IMR-90 (cell line): ENCODE data around the gene HADH. TPM values are rescaled to one million over a fixed set of nuclear protein-coding genes. Genes with fewer than 3 reads are reported as not detected.
A peak's percentile ranks its signal among the peaks of the same experiment; 100 is the strongest.

ENCODE experiments used
- ATAC-seq: fragments of 200-7000 bp; cut with Tn5 transposase; 2 replicates; pipeline ENCODE4 v1.9.1; 2020; ENCODE audit warnings: low read depth, mild to moderate bottlenecking, moderate library complexity
- BruUV-seq: library from RNA; stranded (reverse); fragments of 400-500 nt; replicated peaks from 2 replicates; lab custom pipeline; 2021; lab: Mats Ljungman, UMichigan
- CTCF ChIA-PET: fragments of 300-600 bp; formaldehyde crosslinking; extraction: SDS; loops from one replicate; lab custom pipeline; 2021; ENCODE audit warnings: antibody characterized with exemption; lab: Yijun Ruan, JAX
- POLR2A ChIA-PET: fragments of 300-600 bp; sonication (Branson Sonifier 250); formaldehyde crosslinking; loops from one replicate; lab custom pipeline; 2022; ENCODE audit warnings: antibody characterized with exemption; ENCODE audit not compliant: unreplicated experiment; lab: Charles Lee
- DNase-seq: peaks from one replicate; pipeline ENCODE4 v3.0.0; 2013
- H2AFZ ChIP-seq: replicated peaks from 2 replicates; pipeline ENCODE3; 2013; ENCODE audit warnings: low read length, mild to moderate bottlenecking; ENCODE audit not compliant: poor library complexity
- H2AK5ac ChIP-seq: 2 replicates; pipeline ENCODE4 v1.6.1; 2013; ENCODE audit warnings: low read depth, low read length, inconsistent platforms
- H2AK9ac ChIP-seq: replicated peaks from 2 replicates; pipeline ENCODE3; 2013; ENCODE audit warnings: mild to moderate bottlenecking, low read depth, low read length, moderate library complexity; ENCODE audit not compliant: poor library complexity
- H2BK120ac ChIP-seq: 2 replicates; pipeline ENCODE4 v1.6.1; 2013; ENCODE audit warnings: low read depth, low read length, inconsistent platforms
- H2BK15ac ChIP-seq: 3 replicates; pipeline ENCODE4 v1.6.1; 2013; ENCODE audit warnings: low read depth, low read length, inconsistent platforms
- H2BK20ac ChIP-seq: 2 replicates; pipeline ENCODE4 v1.6.1; 2013; ENCODE audit warnings: low read depth, mild to moderate bottlenecking, inconsistent platforms, low read length, moderate library complexity
- H2BK5ac ChIP-seq: 2 replicates; pipeline ENCODE4 v1.6.1; 2013; ENCODE audit warnings: mild to moderate bottlenecking, low read depth, low read length, inconsistent platforms; ENCODE audit not compliant: poor library complexity, severe bottlenecking
- H3K14ac ChIP-seq: replicated peaks from 2 replicates; pipeline ENCODE4 v1.6.1; 2013; ENCODE audit warnings: low read depth, low read length, inconsistent platforms
- H3K18ac ChIP-seq: 2 replicates; pipeline ENCODE4 v1.6.1; 2013; ENCODE audit warnings: low read depth, low read length, control low read depth
- H3K23ac ChIP-seq: 2 replicates; pipeline ENCODE4 v1.6.1; 2013; ENCODE audit warnings: low read depth, low read length, inconsistent platforms
- H3K27ac ChIP-seq: 2 replicates; pipeline ENCODE4 v1.5.1; 2013; ENCODE audit warnings: mild to moderate bottlenecking, control low read depth, low read length; ENCODE audit not compliant: insufficient read depth
- H3K27me3 ChIP-seq: 2 replicates; pipeline ENCODE4 v1.6.1; 2013; ENCODE audit warnings: low read length; ENCODE audit not compliant: control insufficient read depth, insufficient read depth
- H3K36me3 ChIP-seq: 2 replicates; pipeline ENCODE4 v1.6.1; 2013; ENCODE audit warnings: low read length, mixed read lengths; ENCODE audit not compliant: control insufficient read depth, insufficient read depth
- H3K4ac ChIP-seq: 2 replicates; pipeline ENCODE4 v1.6.1; 2013; ENCODE audit warnings: low read depth, low read length, inconsistent platforms
- H3K4me1 ChIP-seq: 2 replicates; pipeline ENCODE4 v1.6.1; 2013; ENCODE audit warnings: low read length, mixed read lengths; ENCODE audit not compliant: control insufficient read depth, insufficient read depth
- H3K4me2 ChIP-seq: 2 replicates; pipeline ENCODE4 v1.6.1; 2013; ENCODE audit warnings: low read depth, mild to moderate bottlenecking, control low read depth, low read length, moderate library complexity
- H3K4me3 ChIP-seq: 2 replicates; pipeline ENCODE4 v1.5.1; 2013; ENCODE audit warnings: low read depth, mild to moderate bottlenecking, control low read depth, low read length, moderate library complexity; ENCODE audit not compliant: insufficient read depth
- H3K56ac ChIP-seq: 2 replicates; pipeline ENCODE4 v1.6.1; 2013; ENCODE audit warnings: low read length, inconsistent platforms; ENCODE audit not compliant: insufficient read depth; ENCODE audit errors: extremely low read depth
- H3K79me1 ChIP-seq, 2 experiments: 2 replicates each; pipeline ENCODE4 v1.6.1; 2013; ENCODE audit warnings: low read length in 2 of 2, inconsistent platforms in 1 of 2, low read depth in 1 of 2
- H3K9ac ChIP-seq: 2 replicates; pipeline ENCODE4 v1.6.1; 2013; ENCODE audit warnings: low read depth, low read length, control low read depth
- H3K9me1 ChIP-seq: 2 replicates; pipeline ENCODE4 v1.6.1; 2013; ENCODE audit warnings: low read length, inconsistent platforms; ENCODE audit not compliant: insufficient read depth
- H3K9me3 ChIP-seq: 2 replicates; pipeline ENCODE4 v1.6.1; 2013; ENCODE audit warnings: low read length; ENCODE audit not compliant: control insufficient read depth, insufficient read depth
- H4K20me1 ChIP-seq: 2 replicates; pipeline ENCODE4 v1.6.1; 2013; ENCODE audit warnings: low read length, inconsistent platforms; ENCODE audit not compliant: insufficient read depth
- H4K5ac ChIP-seq: 2 replicates; pipeline ENCODE4 v1.6.1; 2013; ENCODE audit warnings: mild to moderate bottlenecking, low read depth, low read length, control low read depth
- H4K8ac ChIP-seq, 2 experiments: 2 replicates each; pipeline ENCODE4 v1.6.1; 2013; ENCODE audit warnings: low read depth in 2 of 2, low read length in 2 of 2, control low read depth in 1 of 2, inconsistent platforms in 1 of 2
- H4K91ac ChIP-seq: 2 replicates; pipeline ENCODE4 v1.6.1; 2013; ENCODE audit warnings: low read depth, low read length, inconsistent platforms; ENCODE audit not compliant: insufficient read depth
- CHD1 ChIP-seq: IDR thresholded peaks from 2 replicates; pipeline ENCODE4 v1.6.1; 2012; ENCODE audit warnings: low read depth, low read length, improper control_type of control experiment
- FOS ChIP-seq: fragments of 150-350 bp; IDR thresholded peaks from 2 replicates; pipeline ENCODE4 v1.6.1; 2016; ENCODE audit warnings: low read depth, low read length
- MXI1 ChIP-seq: IDR thresholded peaks from 2 replicates; pipeline ENCODE4 v1.6.1; 2012; ENCODE audit warnings: low read depth, mild to moderate bottlenecking, low read length, moderate library complexity, borderline replicate concordance
- RCOR1 ChIP-seq: IDR thresholded peaks from 2 replicates; pipeline ENCODE4 v1.6.1; 2012; ENCODE audit warnings: mild to moderate bottlenecking, low read length, improper control_type of control experiment; ENCODE audit not compliant: insufficient replicate concordance
- WGBS, 2 experiments: methylation state at CpG; one replicate each; pipeline versions ENCODE4 v1.1.5 to v1.1.7; 2013; ENCODE audit warnings: missing lambda C conversion rate in 2 of 2; ENCODE audit not compliant: insufficient read length in 1 of 2; ENCODE audit errors: extremely low coverage in 2 of 2; 5-methylcytosine and 5-hydroxymethylcytosine counted together
- dilution Hi-C: fragments of 300-500 bp; cut with HindIII; formaldehyde crosslinking; loops from one replicate; pipeline ENCODE4 v1.14.3; 2018; ENCODE audit warnings: low sequenced_read_pairs; ENCODE audit not compliant: unreplicated experiment
- in situ Hi-C: fragments of 300-500 bp; cut with MboI; formaldehyde crosslinking; loops from 3 replicates; pipeline ENCODE4 v1.14.3; 2019; ENCODE audit warnings: low sequenced_read_pairs, inconsistent platforms, mixed read lengths
- intact Hi-C: fragments of 100-400 bp; cut with micrococcal nuclease; formaldehyde crosslinking; loops from 2 replicates; pipeline ENCODE4 v1.10.0; 2022
- polyA plus RNA-seq, 3 experiments: library from polyadenylated mRNA; depleted of rRNA; stranded (reverse); fragments of >200 nt; gene quantifications; 2 replicates each; pipeline ENCODE4 v1.2.3, GENCODE V29; 2012; ENCODE audit warnings: low replicate concordance in 1 of 3
- total RNA-seq: library from RNA; depleted of rRNA; stranded (reverse); fragments of >200 nt; gene quantifications from 2 replicates; pipeline ENCODE4 v1.2.3, GENCODE V29; 2012

HADH gene
- total and polyA plus RNA-seq, 2 of the 4 experiments (the other 2 are of a cell fraction): 6.8 to 22.6 TPM

GRCh38 chr4:108003982-108004515 is 14.4 kb downstream of the HADH start:
- peaks cover 5% of the 10 kb centered on the region; the same call in 1 of the 2 replicates for H3K9me1 ChIP-seq
- H3K9me3 ChIP-seq: no peaks in the 10 kb centered on the region
- no CpG with 5 or more reads among the region's 4 CpGs for WGBS, 2 experiments
- H3K27me3 ChIP-seq: no peaks in the 10 kb centered on the region
- in situ Hi-C loops (no loop called here), dilution Hi-C loops (no loop called here), intact Hi-C loops (no loop called here)
- no peak overlapping the region for H2BK120ac ChIP-seq
- ChIA-PET CTCF (no interaction called here), POLR2A (interaction anchor here (0.7 kb wide), 1 partner anchor 8 kb away, joined by 5 read pairs; no protein-coding TSS in a partner anchor)
- no peak overlapping the region for H3K23ac ChIP-seq
- H3K4me2 ChIP-seq: no peak overlapping the region
- H3K4ac ChIP-seq: no peak overlapping the region
- no peak overlapping the region for H4K8ac ChIP-seq
- H3K14ac ChIP-seq: no peak overlapping the region
- no peak overlapping the region for H3K18ac ChIP-seq
- H3K79me1 ChIP-seq: peaks cover 0 to 5% of the 10 kb centered on the region in 2 experiments; a peak in 2 of 4 replicates
- no peak overlapping the region for H3K27ac ChIP-seq
- H3K4me3 ChIP-seq: no peak overlapping the region
- TF ChIP-seq MXI1 (no peak), FOS (no peak), RCOR1 (no peak), CHD1 (no peak)
- no peak overlapping the region for H3K56ac ChIP-seq
- no peak overlapping the region for H2BK5ac ChIP-seq
- H2AK5ac ChIP-seq: no peak overlapping the region
- ATAC-seq: peak; percentile 18; the same call in 1 of the 2 replicates
- no peak overlapping the region for H2AFZ ChIP-seq
- H2BK20ac ChIP-seq: no peak overlapping the region
- no peak for DNase-seq
- no peaks in the 10 kb centered on the region for H4K20me1 ChIP-seq
- no TSS peak for BruUV-seq
- H4K91ac ChIP-seq: no peak overlapping the region
- H2AK9ac ChIP-seq: no peak overlapping the region
- H4K5ac ChIP-seq: no peak overlapping the region
- H3K9ac ChIP-seq: no peak overlapping the region
- no peak overlapping the region for H2BK15ac ChIP-seq
- no peaks in the 10 kb centered on the region for H3K36me3 ChIP-seq
- peaks cover 5% of the 10 kb centered on the region; the same call in 1 of the 2 replicates for H3K4me1 ChIP-seq
